ENCODE results near the gene LTBR.
"Not testable (repeated sequence)": the region's sequence is repeated elsewhere in the genome, so short reads cannot be mapped to it uniquely, and the experiment has no call there.

Gene LTBR

DNA sequence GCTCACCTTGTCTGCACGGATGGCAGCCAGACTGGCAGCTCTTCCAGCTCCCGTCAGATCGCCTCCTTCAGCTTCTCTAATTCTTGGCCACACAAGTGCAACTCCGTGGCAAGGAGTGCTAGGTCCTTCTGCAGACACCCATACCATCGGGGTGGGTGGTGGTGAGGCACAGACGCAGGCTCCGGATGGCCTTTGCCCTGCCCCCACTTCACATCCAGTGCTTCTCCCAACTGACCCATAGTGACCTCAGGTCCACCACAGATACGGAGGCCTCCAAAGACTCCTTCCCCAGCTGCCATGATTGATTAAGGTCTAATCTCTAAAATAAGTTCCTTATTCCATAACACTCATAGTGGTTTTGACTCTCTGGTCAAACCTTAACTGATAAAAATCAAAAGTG, 40.9 kb downstream of the LTBR start:
- H3K4me3 ChIP-seq (replicated peaks; ENCODE audit: low read depth, low read length), result no peak overlapping the region
- no peak for DNase-seq (ENCODE audit: low read depth)
- TF ChIP-seq, protein P1, sequence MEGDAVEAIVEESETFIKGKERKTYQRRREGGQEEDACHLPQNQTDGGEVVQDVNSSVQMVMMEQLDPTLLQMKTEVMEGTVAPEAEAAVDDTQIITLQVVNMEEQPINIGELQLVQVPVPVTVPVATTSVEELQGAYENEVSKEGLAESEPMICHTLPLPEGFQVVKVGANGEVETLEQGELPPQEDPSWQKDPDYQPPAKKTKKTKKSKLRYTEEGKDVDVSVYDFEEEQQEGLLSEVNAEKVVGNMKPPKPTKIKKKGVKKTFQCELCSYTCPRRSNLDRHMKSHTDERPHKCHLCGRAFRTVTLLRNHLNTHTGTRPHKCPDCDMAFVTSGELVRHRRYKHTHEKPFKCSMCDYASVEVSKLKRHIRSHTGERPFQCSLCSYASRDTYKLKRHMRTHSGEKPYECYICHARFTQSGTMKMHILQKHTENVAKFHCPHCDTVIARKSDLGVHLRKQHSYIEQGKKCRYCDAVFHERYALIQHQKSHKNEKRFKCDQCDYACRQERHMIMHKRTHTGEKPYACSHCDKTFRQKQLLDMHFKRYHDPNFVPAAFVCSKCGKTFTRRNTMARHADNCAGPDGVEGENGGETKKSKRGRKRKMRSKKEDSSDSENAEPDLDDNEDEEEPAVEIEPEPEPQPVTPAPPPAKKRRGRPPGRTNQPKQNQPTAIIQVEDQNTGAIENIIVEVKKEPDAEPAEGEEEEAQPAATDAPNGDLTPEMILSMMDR (IDR thresholded peaks at IDR 0.05; ENCODE audit: low read length, missing control alignments), result no peak

GRCh38 chr12:6425590-6426531, 41.9 kb downstream of the LTBR start:
- no peak for DNase-seq (ENCODE audit: low read depth)
- TF ChIP-seq, protein P1 (IDR thresholded peaks at IDR 0.05; ENCODE audit: low read length, missing control alignments), result no peak
- no peak overlapping the region for H3K4me3 ChIP-seq (replicated peaks; ENCODE audit: low read depth, low read length)

DNA sequence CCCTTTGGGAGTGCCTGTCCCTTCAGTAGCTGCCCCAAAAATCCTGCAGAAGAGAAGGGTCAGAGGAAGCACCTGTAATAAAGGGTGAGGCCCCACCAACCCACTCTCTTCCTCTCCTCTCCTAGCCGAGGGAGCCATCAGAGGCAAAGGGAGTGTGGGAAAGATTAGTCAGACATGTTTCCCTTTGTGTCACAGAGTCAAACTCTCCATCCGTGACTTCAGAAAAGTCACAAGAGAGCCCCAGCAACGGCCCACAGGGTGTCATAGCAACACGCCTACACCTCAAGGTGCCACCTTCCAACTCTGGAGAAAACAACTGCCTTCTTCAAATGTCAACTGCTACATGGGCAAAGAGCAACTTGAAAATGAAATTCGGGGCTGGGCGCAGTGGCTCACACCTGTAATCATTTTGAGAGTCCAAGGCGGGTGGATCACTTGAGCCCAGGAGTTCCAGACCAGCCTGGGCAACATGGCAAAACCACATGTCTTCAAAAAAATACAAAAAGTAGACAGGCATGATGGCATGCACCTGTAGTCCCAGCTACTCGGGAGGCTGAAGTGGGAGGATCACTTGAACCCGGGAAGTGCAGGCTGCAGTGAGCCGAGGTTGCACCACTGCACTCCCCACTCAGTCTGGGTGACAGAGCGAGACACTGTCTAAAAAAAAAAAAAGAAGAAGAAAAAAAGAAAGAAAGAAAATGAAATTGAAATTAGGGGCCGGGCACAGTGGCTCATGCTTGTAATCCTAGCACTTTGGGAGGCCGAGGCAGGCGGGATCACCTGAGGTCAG, 43.1 kb downstream of the LTBR start:
- DNase-seq (ENCODE audit: low read depth), result no peak
- TF ChIP-seq, protein P1 (IDR thresholded peaks at IDR 0.05; ENCODE audit: low read length, missing control alignments), result no peak
- H3K4me3 ChIP-seq (replicated peaks; ENCODE audit: low read depth, low read length), result no peak overlapping the region

GRCh38 chr12:6427796-6428195, 43.8 kb downstream of the LTBR start:
- not testable (repeated sequence) for H3K4me3 ChIP-seq (replicated peaks; ENCODE audit: low read depth, low read length); DNase-seq (ENCODE audit: low read depth)

- no peak overlapping the region for H3K4me3 ChIP-seq (replicated peaks; ENCODE audit: low read depth, low read length)
- DNase-seq (ENCODE audit: low read depth), result no peak
- TF ChIP-seq, protein P1 (IDR thresholded peaks at IDR 0.05; ENCODE audit: low read length, missing control alignments), result no peak
Measured at GRCh38 chr12:6428326-6428725, 44.4 kb downstream of the LTBR start.

DNA sequence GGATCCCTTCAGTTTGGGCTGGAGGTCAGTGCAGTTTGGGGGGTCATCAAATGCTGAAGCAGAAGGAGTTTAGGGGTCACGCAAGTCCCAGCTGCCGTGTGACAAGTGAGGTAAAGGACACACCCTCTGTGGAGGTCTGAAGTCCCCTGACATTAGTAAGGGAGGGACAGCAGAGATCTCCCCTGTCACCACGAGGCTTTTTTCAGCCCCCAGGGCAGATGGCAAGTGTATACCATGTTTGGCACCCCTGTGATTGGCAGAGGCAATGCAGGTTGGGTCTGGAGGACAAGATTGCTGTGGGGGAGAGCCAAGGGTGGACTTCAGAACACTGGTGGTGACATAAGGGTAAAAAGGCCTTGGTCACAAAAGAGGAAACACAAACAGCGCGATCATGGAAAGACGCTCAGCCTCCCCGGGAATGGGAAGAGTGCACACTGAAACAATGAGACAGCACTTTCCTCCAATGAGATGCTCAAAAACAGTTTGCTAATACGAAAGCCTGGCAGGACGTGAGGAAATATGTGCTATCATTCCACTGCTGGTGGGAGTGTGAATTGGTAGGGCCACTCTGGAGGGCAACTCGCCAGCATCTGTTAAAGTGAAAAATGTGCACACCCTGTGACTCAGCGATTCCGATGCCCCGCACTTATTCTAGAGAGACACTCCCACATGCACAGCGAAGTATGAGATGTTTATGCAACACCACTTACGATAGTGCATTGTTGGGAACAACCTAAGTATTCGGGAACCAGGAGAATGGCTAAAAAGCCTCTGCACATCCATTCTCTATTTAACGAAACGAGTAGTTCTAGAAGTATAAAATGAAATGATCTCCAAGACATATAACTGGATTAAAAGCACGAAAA, 46.4 kb downstream of the LTBR start:
- peak; percentile 100 for DNase-seq (ENCODE audit: low read depth)
- H3K4me3 ChIP-seq (replicated peaks; ENCODE audit: low read depth, low read length), result peak overlapping the region; percentile 24
- TF ChIP-seq, protein P1 (IDR thresholded peaks at IDR 0.05; ENCODE audit: low read length, missing control alignments), result no peak

All from fibroblast of pulmonary artery (primary cell).